Measurements from ENCODE around the gene SSR3. TPM values are rescaled to one million over a fixed set of nuclear protein-coding genes. Genes with fewer than 3 reads are reported as not detected.
A peak's percentile ranks its signal among the peaks of the same experiment; 100 is the strongest.
"Not testable (repeated sequence)": the region's sequence is repeated elsewhere in the genome, so short reads cannot be mapped to it uniquely, and the experiment has no call there.

Gene SSR3
- 135 and 144 TPM in 2 replicates for total RNA-seq (2014; rRNA removed; shearing (Covaris generic))

DNA sequence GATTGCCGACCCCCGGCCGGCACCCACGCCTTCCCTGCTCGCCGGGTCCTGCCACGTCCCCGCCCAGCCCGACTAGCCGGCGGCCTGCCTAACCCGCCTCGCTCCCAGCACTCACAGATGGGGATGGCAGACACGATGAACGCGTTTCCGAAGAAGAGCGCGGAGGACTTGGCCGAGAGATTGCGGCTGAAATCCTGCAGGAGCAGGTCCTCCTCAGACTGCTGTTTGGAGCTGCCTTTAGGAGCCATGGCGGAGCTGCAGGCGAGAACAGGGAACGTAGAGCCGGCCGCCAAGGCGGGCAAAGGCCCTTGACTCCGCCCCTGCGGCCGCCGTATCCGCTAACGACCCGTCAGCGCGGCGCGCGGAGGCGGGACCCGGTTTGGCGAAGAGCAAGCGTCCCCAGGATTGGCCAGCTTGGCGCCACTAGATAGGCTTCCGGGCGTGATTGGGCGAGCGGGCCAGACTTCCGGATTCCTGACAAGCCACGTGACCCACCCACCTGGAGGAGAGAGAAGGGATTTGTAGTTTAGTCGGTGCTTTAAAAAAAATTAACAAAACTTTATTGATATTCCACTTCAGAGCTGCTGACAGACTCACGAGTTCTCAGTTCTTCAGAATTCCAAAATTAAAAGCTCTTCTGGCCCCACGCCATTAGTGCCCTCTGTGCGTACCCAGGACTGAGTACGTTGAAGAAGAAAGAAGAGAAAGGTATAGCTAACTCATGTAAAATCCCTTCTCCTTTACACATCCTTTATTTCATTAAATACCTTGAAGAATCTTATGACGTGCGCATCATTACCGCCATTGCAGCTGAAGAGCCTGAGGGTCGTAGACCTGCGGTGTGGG lies at the start of gene SSR3:
SSR3 (minus strand) TSS at position 276 of the 846 bp plus-strand sequence; CDS start at position 248, 28 bp downstream.
- in situ Hi-C loops (cut with HindIII; ENCODE audit: low sequenced_read_pairs): no loop called here
- DNase-seq (ENCODE audit: low spot score): peak; percentile 99

DNA sequence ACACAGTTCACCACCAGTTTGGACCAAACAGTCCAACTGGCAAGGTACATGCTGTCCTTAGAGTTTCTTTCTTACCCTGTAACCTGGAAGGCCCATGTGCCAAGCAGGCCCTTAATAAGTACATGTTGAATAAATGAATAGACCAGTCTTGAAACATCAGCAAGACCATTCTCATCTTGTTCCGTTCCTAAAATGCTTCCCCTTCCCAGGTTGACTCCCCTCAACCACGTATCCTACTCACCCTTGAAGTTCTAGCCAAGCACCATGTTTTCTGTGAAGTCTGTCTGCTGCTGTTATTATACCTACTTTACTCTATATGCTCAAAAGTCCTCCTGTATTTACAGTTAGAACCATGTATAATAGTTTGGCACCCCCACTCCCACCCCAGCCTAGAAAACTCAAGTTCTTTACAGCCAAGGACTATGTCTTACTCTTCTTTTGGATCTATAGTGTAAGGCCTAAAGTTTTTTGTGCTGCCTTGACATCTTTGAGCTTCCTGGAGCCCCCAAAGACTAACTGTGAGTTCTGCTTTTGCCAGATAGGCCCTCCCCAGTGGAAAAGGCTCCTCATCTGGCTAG lies 49.2 kb upstream of the SSR3 start:
- in situ Hi-C loops (cut with HindIII; ENCODE audit: low sequenced_read_pairs): no loop called here
- DNase-seq (ENCODE audit: low spot score): no peak

DNA sequence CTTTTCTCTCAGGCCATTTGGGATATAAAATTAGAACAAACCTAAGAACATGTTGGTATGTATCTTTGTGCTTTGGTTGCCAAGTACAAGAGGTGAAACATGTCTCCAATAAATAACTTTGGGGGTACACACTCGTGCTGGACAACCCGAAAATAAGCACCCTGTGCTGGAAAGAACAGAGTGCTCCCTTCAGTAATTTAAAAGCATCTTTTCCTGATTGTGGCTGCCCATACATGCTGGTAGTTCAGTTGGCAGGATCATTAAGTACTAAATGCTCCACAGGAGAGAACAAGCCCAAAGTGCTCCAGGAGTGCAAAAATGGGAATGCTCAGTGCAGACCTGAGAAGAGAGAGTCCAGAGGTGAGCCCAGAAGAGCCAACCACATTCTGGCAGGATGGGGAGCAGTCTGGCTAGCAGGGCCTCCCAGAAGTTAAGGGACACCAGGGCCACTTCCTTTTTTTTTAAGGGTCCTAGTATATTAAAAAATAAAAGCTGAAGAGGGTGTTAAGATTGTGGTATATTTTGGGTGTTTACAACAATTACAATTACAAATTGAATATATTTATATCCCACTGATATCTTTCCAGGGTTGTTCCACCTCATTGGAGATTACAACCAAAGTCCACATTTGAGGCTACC lies 48.6 kb upstream of the SSR3 start:
- in situ Hi-C loops (cut with HindIII; ENCODE audit: low sequenced_read_pairs): no loop called here
- no peak for DNase-seq (ENCODE audit: low spot score)

DNA sequence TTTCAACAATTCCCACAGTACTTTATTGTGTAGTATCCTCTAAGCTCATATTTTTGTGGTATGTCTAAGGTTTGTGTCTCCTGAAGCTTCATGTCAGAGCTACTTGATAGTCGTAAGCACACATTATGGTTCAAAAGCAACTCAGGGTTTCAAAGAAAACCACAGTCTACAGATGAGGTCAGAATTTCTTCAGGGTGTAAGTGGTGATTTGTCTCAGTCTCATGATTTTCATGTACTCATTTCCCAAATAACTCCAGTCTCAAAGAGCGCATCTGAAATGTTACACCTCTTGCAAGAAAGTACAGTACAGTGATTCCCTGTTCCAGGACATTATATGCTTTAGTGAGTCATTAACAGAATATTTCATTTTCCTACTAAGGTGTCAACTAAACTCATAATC lies 47.5 kb upstream of the SSR3 start:
- in situ Hi-C loops (cut with HindIII; ENCODE audit: low sequenced_read_pairs): no loop called here
- DNase-seq (ENCODE audit: low spot score): no peak

DNA sequence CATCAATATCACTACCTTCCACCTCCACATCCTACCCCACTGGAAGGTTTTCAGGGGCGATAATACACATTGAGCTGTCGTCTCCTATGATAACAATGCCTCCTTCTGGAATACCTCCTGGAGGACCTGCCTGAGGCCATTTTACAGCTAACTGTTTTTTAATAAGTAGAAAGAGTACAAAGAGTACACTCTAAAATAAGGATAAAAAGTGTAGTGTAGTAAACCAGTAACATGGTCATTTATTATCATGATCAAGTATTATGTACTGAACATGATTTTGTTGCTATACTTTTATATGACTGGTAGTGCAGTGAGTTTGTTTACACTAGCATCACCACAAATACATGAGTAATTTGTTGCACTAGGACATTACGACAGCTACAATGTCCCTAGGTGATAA lies 46.6 kb upstream of the SSR3 start:
- DNase-seq (ENCODE audit: low spot score): no peak
- in situ Hi-C loops (cut with HindIII; ENCODE audit: low sequenced_read_pairs): no loop called here

DNA sequence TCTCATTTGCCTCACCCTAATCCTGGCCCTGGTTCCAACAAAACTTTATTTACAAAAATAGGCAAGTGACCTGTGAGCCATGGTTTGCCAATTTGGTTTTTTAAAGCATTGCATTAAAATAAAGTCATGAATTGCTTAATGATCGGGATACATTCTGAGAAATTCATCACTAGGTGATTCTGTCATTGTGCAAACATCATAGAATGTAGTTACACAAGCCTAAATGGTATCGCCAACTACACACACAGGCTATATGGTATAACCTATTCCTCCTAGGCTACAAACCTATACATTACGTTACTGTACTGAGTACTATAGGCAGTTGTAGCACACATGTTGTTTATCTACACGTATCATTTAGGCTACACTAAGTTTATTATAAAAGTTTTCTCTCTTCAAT lies 45.9 kb upstream of the SSR3 start:
- DNase-seq (ENCODE audit: low spot score): no peak
- in situ Hi-C loops (cut with HindIII; ENCODE audit: low sequenced_read_pairs): no loop called here

DNA sequence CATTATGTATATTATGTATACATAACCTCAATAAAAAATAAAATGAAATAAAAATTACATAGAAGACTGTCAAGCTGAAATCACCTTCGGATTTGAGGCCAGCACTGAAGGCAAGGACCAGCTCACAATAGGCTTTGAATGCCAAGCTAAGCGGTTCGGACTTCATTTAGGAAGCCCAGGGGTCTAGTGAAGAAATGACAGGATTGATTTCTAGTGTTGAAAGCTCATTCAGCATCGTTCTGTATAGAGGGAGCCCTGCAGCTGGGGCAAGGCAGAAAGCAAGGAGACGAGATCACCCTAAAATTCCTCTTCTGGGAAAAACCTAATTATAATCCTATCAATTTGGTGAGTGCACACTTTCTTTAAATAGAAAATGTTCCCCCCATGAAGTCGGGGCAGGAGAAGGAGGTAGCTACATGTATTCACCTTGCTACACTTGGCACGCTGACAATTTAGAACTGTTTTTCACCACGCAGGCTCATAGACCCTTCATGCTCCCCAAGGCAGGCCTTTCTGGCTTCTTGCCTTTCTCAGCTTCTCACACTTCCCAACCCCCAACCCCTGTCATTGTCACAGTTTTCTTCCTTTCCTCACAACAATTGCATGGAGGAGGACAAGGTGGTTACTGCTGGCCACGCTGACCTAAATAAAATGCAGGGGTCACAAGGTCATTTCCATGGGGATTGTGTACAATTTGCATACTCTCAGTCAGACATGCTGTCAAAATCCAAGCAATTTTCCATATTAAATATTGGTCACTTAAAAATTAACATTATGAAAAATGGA lies 44.4 kb upstream of the SSR3 start:
- in situ Hi-C loops (cut with HindIII; ENCODE audit: low sequenced_read_pairs): no loop called here

DNA sequence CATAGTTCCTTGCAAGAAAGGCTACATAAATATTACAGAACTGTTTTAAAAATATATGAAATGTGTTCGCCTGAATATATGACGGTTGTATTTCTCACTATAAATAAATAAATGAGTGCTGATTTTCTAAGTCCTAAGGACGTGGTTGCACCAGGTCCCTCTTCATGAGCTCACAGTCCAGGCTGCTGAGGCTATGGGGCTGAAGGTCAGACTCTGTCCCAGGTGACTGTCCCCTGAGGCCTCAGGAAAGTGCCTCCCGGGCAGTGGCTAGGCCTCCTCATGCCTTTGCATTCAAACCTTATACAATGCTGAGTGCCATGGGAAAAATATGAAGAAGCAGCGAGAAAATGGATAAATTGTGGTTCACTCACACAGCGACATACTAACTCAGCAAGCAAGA lies 43.5 kb upstream of the SSR3 start:
- DNase-seq (ENCODE audit: low spot score): no peak
- in situ Hi-C loops (cut with HindIII; ENCODE audit: low sequenced_read_pairs): no loop called here

More for the DNA sequence above, 44.4 kb upstream of the SSR3 start:
- DNase-seq (ENCODE audit: low spot score): no peak

DNA sequence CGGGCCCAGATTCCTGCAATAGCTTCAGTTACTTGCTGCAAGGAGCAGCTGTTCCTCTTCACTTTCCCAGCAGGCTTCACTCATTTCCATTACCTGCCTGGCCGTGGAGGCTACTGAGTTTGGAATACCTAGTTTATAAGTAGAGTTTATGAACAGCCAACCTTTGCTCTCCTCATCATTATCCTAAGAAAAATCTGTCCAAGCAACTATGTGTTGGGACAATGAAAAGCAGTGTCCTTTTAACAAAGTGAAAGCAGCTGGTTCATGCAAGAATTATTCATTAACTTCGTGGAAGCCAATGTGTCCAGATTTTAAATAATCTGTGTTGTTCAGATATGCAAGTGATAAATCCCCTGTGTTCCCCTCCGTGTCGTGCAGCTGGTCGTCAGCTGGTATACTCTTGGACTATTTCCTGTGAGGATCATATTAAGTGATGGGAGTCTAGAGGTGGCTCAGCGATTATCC lies 39.3 kb upstream of the SSR3 start:
- in situ Hi-C loops (cut with HindIII; ENCODE audit: low sequenced_read_pairs): no loop called here
- DNase-seq (ENCODE audit: low spot score): peak; percentile 4

DNA sequence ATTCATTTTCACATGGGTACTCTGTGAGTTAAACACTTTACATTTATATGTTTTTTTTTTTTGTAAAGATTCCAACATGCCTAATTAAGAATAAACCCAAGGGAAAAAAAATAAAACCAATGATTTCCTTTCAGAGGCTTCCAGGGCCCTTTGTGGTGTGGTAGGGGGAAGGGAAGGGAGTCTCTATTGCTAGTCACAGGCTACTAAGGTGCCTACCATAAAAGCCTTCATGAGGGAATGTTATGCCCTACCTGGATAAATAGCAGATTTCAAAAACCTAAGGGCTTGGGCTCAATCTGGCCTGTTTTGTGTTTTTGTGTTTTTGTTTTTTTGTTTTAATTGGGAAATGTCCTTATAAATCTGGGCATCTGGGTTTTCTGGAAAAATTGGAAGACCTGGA lies 38.9 kb upstream of the SSR3 start:
- no peak for DNase-seq (ENCODE audit: low spot score)
- in situ Hi-C loops (cut with HindIII; ENCODE audit: low sequenced_read_pairs): no loop called here

DNA sequence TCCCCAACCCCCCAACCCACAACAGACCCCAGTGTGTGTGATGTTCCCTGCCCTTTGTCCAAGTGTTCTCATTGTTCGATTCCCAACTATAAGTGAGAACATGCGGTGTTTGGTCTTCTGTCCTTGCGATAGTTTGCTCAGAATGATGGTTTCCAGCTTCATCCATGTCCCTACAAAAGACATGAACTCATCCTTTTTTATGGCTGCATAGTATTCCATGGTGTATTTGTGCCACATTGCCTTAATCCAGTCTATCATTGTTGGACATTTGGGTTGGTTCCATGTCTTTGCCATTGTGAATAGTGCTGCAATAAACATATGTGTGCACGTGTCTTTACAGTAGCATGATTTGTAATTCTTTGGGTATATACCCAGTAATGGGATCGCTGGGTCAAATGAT lies 34.9 kb upstream of the SSR3 start:
- DNase-seq (ENCODE audit: low spot score); in situ Hi-C loops (cut with HindIII; ENCODE audit: low sequenced_read_pairs): not testable (repeated sequence)

DNA sequence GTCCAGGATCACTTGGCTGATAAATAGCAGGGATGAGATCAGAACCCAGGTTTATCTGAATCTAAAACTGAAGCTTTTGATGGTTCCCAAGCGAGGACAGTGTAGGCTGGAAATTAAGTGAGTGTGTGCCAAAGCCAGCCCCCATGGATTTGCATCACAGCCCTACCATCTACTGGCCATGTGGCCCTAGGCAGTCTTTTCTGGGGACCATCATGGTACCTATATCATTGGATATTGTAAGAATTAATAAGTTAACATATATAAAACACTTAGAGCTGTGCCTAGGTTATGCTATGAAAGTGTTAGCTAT lies 32.8 kb upstream of the SSR3 start:
- in situ Hi-C loops (cut with HindIII; ENCODE audit: low sequenced_read_pairs): no loop called here
- no peak for DNase-seq (ENCODE audit: low spot score)

DNA sequence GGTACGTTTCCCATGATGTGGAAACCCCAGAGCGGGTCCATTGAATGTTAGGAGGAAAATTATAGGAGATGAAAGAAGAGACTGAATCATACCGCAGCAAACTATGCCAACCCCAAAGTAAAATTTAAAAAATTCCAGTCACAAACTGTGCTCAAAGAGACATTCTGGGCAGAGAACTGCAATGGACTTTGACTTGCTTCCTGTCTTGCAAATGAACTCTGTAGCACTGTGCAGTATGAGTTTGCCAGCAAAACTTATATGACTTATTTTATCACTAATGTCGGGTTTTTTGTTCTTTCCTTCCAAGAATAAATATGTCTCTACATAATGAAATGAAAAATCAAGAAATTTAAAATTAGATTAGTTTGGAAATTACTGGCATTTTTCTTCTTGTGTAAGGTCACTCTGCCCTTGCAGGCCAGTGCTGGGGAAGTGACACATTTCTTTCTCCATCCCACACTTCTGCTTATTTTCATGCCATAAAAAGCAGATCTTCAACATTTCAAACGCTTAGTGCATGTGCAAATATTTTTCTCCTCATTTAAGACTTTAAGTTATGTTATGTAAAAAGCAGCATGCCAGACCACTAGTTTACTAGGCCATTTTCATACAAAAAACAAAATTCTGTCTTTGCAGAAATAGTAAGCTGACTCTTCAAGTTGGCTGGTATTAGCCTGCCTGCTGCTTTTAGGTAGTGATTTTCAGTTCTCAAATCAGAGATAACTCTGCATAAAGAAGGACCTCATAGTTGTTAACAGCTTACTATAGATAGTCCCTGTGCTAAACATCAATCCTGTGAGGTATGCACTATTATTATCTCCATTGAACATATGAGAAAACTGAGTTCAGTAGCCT lies 32.2 kb upstream of the SSR3 start:
- in situ Hi-C loops (cut with HindIII; ENCODE audit: low sequenced_read_pairs): no loop called here
- peak; percentile 11 for DNase-seq (ENCODE audit: low spot score)

DNA sequence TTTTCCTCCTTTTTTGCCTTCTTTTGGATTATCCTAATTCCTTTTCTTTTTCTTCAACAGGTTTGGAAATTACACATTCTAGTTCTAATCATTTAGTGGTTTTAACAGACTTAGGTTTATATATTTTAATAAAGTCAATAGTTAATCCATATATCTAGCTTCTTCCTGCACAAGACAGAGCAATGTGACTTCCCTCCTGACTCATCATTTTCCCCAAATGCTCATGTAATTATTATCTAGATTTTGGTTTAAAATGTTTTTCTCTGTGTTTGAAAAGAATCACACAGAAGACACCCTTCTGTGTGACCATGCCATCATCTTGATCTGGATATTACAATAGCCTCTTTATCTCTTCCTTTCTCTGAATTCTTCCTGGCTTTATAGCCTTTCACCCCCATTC lies 28.6 kb upstream of the SSR3 start:
- no peak for DNase-seq (ENCODE audit: low spot score)
- in situ Hi-C loops (cut with HindIII; ENCODE audit: low sequenced_read_pairs): no loop called here

DNA sequence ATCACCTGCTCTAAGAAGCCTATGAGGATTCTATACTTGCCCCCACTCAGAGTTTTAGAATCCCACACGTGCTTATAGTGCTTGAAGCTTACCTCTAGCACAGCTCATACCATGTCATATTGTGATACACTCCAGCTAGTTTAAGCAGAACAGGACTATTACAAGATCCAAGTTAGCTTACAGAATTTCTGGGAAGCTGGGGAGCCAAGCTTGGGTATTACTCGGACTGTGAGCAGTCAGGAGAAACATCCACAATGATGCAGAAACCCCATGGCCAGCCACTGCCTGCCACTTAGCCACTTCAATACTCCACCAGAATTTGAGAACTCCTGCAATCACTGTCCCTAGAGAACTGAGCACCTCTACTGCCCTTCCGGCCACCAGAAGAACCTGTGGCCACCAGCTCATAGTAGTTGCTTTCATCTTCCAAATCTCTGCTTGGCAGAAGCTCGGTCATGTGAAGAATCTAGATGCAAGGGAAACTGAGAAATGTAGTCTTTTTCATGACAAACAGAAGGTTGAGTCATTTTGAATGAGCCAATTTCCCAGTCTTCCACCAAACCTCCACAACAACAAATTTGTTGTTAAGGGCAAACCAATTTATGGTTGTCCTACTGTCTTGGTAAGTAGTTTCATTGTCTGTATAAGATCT lies 27.7 kb upstream of the SSR3 start:
- in situ Hi-C loops (cut with HindIII; ENCODE audit: low sequenced_read_pairs): no loop called here
- DNase-seq (ENCODE audit: low spot score): no peak

DNA sequence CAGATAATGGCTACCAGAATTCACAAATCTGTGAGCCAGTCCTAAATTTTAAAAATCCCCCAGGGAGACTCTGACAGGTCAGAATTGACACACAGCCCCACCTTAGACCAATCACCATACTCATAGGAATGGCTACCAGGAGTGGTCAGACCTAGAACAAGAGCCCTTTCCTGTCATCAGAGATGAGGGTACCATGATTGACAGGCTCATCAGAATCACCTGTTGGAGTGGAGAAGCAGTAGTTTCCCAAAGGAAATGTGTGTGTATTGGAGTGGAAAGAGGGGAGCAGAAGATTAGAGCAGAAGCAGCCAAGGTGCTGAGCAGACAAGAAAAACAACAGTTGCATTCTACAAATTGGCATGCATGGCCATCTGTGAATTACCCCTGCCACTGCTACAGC lies 27.0 kb upstream of the SSR3 start:
- in situ Hi-C loops (cut with HindIII; ENCODE audit: low sequenced_read_pairs): no loop called here
- no peak for DNase-seq (ENCODE audit: low spot score)

DNA sequence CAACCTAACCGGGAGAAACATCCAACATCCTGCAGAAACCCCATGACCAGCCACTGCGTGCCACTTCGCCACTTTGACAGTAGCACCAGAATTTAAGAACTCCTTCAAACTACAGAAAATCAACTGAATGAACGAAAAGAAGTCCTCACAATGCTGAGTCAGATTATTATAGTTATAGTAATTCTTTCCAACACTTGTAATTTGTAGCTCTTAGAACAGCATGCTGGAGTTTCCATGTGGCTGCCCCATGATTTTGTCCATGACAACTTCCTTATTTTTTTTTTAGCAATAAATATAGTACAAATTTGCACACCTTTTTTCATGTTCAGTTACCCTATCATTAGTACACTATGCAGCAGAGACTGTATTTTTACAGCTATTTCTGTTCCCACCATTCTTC lies 26.1 kb upstream of the SSR3 start:
- no peak for DNase-seq (ENCODE audit: low spot score)
- in situ Hi-C loops (cut with HindIII; ENCODE audit: low sequenced_read_pairs): no loop called here

DNA sequence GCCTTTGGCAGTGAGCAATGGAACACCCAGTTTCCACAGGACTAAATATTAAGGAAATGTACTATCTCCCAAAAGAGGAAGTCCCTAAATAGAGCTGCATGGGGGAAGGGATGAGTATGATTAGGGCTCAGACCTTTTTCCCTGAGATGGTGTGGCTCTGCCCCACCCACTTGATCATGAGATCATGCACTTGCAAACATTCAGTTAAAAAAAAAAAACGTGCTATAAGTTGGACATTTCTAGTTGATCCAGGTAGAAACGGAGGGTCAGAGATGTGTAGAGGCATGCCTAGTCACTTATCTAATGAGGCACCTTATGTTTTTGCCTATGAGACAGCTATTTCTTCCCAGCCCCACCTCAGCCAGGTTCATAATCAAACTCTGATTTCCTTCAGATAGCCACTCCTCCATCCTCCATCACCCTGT lies 24.5 kb upstream of the SSR3 start:
- no peak for DNase-seq (ENCODE audit: low spot score)
- in situ Hi-C loops (cut with HindIII; ENCODE audit: low sequenced_read_pairs): no loop called here

Measured in G401 (cell line).